Kidney epithelial cell (primary cell): ENCODE data around the gene KLHL15. TPM values are rescaled to one million over a fixed set of nuclear protein-coding genes. Genes with fewer than 3 reads are reported as not detected.
A peak's percentile ranks its signal among the peaks of the same experiment; 100 is the strongest.

Source experiments
- DNase-seq: peaks from one replicate; pipeline ENCODE4 v3.0.0-alpha.2; 2010; ENCODE audit warnings: low read depth
- H3K27me3 ChIP-seq: 2 replicates; pipeline ENCODE4 v1.6.0; 2011; ENCODE audit warnings: low read length; ENCODE audit not compliant: control insufficient read depth, insufficient read depth
- H3K36me3 ChIP-seq: 2 replicates; pipeline ENCODE4 v1.5.1; 2011; ENCODE audit warnings: low read length; ENCODE audit not compliant: control insufficient read depth, insufficient read depth
- H3K4me3 ChIP-seq: 2 replicates; pipeline ENCODE4 v1.5.1; 2011; ENCODE audit warnings: low read depth, mild to moderate bottlenecking, control low read depth, low read length
- CTCF ChIP-seq: IDR thresholded peaks from 2 replicates; pipeline ENCODE4 v1.5.1; 2011; ENCODE audit warnings: mild to moderate bottlenecking, moderate library complexity, low read length, control low read depth, inconsistent platforms; ENCODE audit not compliant: insufficient read depth, poor library complexity, severe bottlenecking
- total RNA-seq: library from RNA; depleted of rRNA; stranded (reverse); fragments of >200 nt; gene quantifications from 2 replicates; pipeline ENCODE4 v1.2.3, GENCODE V29; 2015

Gene KLHL15
- total RNA-seq, 1 donor from 2014 or later, result 4.6 TPM

- Histone ChIP-seq H3K4me3 (peak overlapping the region; percentile 74), H3K27me3 (no peaks in the 10 kb centered on the region), H3K36me3 (no peaks in the 10 kb centered on the region)
- peak; percentile 25 for DNase-seq
- TF ChIP-seq CTCF, result no peak
Measured at GRCh38 chrX:24024819-24025740, 1.9 kb downstream of the KLHL15 start.

GRCh38 chrX:24023972-24024669 lies 2.9 kb downstream of the KLHL15 start:
- no peaks in the 10 kb centered on the region for H3K27me3 ChIP-seq
- peak overlapping the region; percentile 74 for H3K4me3 ChIP-seq
- DNase-seq, result no peak
- TF ChIP-seq CTCF, result no peak
- H3K36me3 ChIP-seq, result no peaks in the 10 kb centered on the region

GRCh38 chrX:24023544-24023943 lies 3.4 kb downstream of the KLHL15 start:
- TF ChIP-seq CTCF, result no peak
- no peak for DNase-seq
- no peaks in the 10 kb centered on the region for H3K36me3 ChIP-seq

GRCh38 chrX:24020306-24020876 lies 6.6 kb downstream of the KLHL15 start:
- no peak for DNase-seq
- Histone ChIP-seq H3K4me3 (no peak overlapping the region), H3K36me3 (no peaks in the 10 kb centered on the region), H3K27me3 (no peaks in the 10 kb centered on the region)
- TF ChIP-seq CTCF, result no peak

More at GRCh38 chrX:24023544-24023943, 3.4 kb downstream of the KLHL15 start:
- Histone ChIP-seq H3K4me3 (peak overlapping the region; percentile 74), H3K27me3 (no peaks in the 10 kb centered on the region)

- no peak for TF ChIP-seq CTCF
- no peaks in the 10 kb centered on the region for H3K27me3 ChIP-seq
- DNase-seq, result no peak
- H3K36me3 ChIP-seq, result no peaks in the 10 kb centered on the region
- H3K4me3 ChIP-seq, result no peak overlapping the region
Measured at GRCh38 chrX:24019448-24019847, 7.5 kb downstream of the KLHL15 start.
